GM18907 (cell line): ENCODE data around the gene ZBED2.
A peak's percentile ranks its signal among the peaks of the same experiment; 100 is the strongest.
"Not testable (repeated sequence)": the region's sequence is repeated elsewhere in the genome, so short reads cannot be mapped to it uniquely, and the experiment has no call there.

Experiments used
- ATAC-seq: cut with Tn5 transposase; IDR thresholded peaks from one replicate; pipeline ENCODE4 v1.9.1; 2021; ENCODE audit warnings: mild to moderate bottlenecking, moderate library complexity; ENCODE audit not compliant: unreplicated experiment

The ZBED2 gene

DNA sequence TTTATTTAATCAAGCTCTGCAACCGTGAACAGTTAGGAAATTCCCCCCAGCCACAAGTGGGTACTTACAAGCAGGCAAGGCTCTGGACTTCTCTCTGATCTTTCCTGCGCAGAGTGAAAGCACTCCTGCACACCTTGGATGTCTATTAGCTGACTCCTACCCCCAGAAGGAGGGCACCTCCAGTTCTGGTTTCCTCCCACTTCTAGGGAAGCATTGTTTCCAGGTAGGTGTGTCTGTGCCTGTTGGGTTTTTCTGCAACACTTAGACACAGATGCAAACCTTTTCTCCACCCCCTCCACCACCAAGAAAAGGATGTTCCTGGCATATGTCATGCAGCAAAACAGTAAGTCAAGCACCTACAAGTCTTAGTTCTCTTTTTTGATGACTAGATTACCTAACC, at the start of gene ZBED2:
TSS of gene ZBED2 (minus strand) at position 115 of the 400 bp plus-strand sequence. CDS start 1,145 bp downstream, outside the sequence.
- peak; percentile 55 for ATAC-seq

- ATAC-seq, result no peak
Measured at GRCh38 chr3:111639316-111639715, 44.2 kb upstream of the ZBED2 start.

GRCh38 chr3:111636366-111636885, 41.3 kb upstream of the ZBED2 start:
- no peak for ATAC-seq

DNA sequence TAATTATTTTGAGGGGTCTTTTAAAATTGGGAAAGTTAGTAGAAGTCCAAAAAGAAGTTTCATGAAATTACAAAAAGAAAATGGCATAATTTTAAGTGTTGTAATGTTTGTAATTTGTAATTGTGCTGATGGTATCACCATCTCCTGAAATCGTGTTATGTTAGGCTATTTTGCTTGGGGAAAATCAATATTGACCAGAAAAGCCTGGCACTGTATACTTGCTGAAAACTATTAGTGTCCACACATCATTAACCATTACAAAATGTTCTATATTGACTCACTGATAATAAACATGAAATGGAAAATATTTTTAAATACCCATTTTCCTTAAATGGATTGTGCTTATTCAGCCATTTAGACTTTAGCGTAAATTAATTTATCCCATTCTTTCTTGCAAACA, 40.3 kb upstream of the ZBED2 start:
- no peak for ATAC-seq

GRCh38 chr3:111630638-111631037, 35.5 kb upstream of the ZBED2 start:
- ATAC-seq, result not testable (repeated sequence)

- not testable (repeated sequence) for ATAC-seq
Measured at GRCh38 chr3:111629018-111629417, 33.9 kb upstream of the ZBED2 start.

DNA sequence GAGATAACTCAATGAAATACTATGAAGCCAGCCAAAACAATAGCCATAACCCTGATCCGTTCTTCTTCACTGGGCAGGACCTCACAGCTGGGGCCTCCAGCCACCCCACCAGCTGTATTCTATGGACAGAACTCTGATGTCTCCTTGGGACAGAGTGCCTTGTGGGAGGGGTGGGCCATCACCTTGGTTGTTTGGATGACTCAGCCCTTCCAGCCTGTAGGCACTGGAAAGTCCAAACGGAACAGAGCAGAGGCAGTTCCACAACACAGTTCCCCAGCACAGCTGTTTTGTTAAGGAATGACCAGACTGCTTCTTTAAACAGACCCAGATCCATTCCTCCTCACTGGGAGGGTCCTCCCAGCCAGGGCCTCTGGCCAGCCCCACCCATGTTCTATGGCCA, 31.9 kb upstream of the ZBED2 start:
- no peak for ATAC-seq

- ATAC-seq, result no peak
Measured at GRCh38 chr3:111621535-111621934, 26.4 kb upstream of the ZBED2 start.

DNA sequence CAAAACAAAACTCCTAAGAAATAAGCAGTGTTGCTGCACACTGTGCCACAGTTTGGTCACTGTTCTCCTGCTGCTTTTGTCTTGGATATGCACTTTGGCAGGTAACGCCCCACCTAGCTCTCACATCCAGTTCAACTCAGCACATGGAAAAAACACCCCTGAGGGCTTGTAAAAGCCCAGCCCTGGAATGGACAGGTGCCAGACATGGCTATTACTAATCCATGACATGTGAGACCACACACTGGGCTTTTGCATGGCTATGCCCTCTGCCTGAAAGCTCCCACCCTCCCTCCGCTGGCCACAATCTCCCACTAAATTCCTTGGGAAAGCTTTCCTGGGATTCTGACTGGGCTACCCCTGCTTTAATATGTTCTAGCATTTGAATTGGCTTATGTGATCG, 24.7 kb upstream of the ZBED2 start:
- ATAC-seq, result no peak

- ATAC-seq, result no peak
Measured at GRCh38 chr3:111618945-111619344, 23.8 kb upstream of the ZBED2 start.

GRCh38 chr3:111617912-111618601, 22.9 kb upstream of the ZBED2 start:
- no peak for ATAC-seq

- no peak for ATAC-seq
Measured at GRCh38 chr3:111617406-111617805, 22.3 kb upstream of the ZBED2 start.

- ATAC-seq, result peak; percentile 92
Measured at GRCh38 chr3:111616417-111617105, 21.4 kb upstream of the ZBED2 start.

GRCh38 chr3:111615880-111616279, 20.7 kb upstream of the ZBED2 start:
- no peak for ATAC-seq

GRCh38 chr3:111613294-111613693, 18.1 kb upstream of the ZBED2 start:
- no peak for ATAC-seq

DNA sequence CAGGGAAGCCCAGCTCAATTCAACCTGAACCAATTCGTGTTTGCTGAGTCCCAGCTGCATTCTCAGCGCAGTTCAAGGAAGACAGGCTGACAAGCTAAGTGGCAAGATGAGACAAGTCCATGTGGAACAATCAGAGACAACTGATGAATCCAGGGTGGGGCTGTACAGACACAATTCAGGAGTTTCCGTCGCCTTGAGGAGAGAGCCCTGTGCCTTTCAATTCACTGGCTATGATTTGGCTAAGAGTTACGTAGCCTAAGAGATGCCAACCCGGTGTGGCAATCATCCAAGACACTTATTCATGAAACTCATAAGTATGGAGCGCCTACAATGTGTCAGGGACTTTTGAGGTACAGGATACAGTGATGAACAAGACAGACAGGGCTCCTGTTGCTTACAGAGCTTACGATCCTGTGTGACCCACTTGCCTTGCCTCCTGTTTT, 15.5 kb upstream of the ZBED2 start:
- ATAC-seq, result peak; percentile 26

DNA sequence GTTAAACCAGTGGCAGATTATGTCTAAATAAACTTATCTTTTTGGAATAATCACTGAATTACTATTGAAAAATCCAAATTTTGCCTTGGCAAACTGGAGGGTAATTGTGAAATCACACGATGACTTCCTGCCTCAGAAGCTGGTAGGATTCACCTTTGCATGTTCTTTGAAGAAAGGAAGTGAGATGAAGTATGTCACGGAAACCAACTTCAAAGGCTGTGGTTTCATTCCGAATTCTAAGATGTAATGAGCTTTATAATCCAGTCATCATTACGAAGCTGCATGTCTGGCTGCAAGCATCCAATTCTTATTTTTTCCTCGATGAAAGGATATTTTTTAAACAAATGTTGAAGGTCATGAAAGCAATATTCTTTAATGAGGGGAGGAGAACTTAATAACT, 15.0 kb upstream of the ZBED2 start:
- peak; percentile 92 for ATAC-seq

DNA sequence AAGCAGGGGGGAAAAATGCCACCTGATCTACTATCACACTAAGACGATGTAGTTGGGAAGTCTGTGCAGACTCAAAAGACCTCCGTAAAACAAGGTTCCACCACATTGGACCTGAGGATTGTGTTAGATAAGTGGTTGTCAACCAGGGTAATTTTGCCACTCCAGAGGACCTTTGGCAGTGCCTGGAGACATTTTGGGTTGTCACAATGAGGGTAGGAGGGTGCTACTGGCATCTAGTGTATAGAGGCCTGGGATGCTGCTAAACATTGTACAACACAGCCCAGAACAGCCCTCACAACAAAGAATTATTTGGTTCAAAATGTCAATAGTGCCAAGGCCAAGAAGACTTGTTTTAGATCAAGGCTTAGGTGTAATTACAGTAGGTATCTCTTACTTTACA, 14.6 kb upstream of the ZBED2 start:
- peak; percentile 8 for ATAC-seq

- peak; percentile 38 for ATAC-seq
Measured at GRCh38 chr3:111608383-111608782, 13.2 kb upstream of the ZBED2 start.

DNA sequence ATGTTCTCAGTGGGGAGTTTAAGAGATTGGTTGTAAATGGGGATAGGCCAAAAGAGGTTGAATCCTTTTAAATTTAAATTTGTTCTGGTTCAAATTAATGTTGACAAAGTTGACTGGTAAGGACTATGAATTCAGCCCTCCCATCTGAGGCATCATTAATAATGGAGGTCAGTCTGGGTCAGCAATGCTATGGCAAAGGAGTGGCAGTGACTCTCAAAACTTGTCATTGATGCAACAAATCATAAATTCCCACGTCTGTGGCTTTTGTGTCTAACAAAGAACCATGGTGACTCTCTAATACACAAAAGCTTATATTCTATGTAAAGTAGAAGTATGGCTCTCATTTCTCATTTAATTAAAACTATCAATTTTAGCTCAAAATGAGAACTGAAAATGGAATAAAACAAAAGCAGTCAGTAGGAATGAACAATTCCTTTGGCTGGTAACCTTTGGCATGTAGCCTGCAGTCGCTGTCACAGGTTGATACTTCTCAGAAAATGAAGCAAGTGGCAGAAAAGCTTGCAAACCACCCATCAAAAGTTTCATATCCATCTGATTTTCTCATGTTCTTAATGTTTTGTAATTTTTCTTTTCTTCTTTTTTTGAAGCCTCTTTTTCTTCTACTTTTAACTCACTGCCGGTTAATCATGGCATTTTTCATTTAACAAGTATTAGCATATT, 12.2 kb upstream of the ZBED2 start:
- ATAC-seq, result no peak

DNA sequence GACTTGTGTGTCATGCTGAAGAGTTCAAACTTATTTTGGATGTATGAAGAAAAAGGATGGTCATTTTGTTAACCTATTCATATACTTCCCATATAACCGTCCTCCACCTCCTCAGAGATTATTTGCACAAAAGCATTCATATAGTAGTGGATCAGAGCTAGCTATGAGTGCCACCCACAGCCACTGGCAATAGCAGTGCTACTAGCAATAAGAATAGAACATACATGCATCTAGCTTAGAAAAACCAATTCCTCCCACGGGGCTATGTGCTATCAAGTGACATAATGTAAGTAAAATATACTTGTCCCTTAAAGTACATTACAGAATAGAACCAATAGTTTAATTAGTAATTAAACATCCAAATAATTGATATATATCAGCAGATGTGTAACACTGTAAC, 10.3 kb upstream of the ZBED2 start:
- ATAC-seq, result no peak

DNA sequence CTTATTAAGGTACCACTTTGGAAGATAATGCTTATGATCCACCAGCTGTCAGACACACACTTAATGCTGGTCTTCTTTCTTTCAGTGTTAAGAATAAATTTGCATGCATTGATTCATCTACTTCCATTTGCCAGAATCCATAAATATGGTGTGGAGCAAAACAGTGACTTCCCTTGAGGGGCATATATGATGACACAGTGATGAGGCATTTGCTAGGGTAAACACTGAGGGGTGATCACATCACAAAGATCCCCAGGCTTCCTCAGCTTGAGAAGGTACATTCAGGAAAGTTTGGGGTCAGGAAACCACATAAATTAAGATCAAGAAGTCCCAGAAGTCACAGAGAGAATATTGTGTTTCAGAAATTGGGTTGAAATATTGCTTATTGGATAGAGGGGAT, 9.9 kb upstream of the ZBED2 start:
- no peak for ATAC-seq
